Islet precursor cell (in vitro differentiated cells): ENCODE data around the gene DNPEP.

Experiments used
- DNase-seq: peaks from one replicate; pipeline ENCODE4 v3.0.0-alpha.2; 2018

Gene DNPEP

DNA sequence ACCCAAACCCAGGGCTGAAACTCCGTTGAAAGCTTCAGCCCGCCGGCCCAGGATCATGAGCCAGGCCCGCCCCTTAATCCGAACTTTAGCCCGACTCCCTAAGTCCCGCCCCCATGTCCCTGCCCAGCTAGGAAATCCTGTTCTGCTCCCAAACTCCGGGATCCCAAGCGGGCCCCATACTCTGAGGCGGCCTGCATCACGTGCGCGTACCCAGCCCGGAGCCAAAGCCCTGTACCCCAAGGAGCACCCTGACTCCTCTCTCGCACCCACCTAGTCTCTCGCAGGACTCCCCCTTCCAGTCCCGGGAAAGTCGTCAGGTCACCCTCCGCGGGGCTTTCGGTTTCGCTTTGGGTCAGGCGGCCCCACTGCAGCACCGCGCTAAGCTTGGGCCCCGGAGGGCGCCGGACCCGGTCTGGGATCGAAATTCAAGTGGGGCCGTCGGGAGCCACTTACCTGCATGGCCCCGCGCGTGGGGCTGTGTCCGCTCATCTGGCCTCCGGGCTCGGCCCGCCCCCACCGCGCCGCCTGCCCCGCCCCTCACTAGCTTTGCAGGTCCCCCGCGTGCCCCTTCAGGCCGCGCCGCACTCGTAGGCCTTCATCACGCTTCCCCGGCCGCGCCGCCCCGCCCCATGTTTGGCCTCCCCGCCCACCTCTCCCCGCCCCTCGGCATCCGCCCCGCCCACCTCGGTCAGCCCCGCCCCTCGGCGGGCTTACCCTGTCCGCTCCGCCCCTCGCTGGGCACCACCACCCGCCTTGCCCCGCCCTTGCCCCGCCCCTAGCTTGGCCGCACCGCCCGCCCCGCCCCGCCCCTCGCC, at the start of gene DNPEP:
DNPEP (minus strand) TSS at position 607 of the 815 bp plus-strand sequence; CDS start at position 489, 118 bp downstream.
- DNase-seq, result peak; percentile 97

DNA sequence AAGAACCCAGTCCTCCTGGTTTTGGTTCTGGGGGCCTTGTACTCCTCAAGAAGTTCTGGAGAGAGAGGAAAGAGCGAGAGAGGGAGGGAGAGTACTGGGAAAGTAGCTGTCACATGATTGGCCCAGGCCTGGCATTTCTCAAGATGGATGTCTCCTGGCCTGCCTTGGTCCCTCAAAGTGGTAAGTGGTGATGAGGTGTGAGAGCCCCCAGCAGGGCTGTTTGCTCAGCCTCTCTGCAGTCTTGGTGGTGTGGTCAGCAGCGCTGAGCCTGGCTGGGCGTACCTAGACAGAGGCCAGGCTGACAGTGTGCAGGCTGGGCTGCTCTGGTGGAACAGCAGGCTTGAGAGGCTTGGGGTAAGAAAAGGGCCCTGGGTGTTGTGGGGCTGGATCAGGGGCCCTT, 49.4 kb upstream of the DNPEP start:
- DNase-seq, result peak; percentile 66

DNA sequence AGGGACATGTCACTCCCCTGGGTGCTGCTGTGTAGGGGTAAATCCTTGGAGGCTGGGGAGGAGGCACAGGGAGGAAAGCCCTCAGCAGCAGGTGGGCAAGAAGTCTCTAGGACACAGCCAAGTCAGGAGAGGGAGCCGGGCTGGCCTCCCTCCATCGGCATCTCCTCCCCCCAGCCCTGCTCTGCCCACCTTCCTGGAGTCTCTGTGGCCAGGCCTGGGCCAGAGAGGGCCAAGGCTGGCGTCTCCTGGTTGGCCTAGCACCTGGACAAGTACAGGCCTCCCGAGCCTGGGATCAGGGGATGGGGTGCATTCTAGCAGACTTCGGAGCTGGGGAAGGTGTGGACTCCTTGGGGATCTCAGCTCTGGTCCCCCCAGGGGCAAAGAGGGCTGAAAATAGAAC, 48.8 kb upstream of the DNPEP start:
- no peak for DNase-seq

DNA sequence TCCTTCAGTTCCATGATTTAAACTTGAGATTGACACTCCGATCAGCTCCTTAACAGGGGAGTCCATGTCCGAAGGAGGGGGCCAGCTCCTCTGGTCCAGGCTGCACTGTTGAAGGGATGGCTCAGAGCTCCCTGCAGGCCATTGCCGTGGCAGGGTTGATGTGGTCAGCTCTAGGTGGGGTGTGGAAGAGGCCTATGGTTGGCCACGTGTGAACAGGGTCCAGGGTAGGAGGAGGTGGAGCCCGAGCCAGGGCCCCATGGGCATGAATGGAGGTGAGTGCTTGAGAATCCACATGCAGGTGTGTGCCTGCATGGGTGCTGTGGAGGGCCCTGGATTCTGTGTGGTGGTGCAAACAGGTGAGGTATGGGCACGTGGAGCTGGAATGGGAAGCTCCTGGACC, 48.0 kb upstream of the DNPEP start:
- no peak for DNase-seq

DNA sequence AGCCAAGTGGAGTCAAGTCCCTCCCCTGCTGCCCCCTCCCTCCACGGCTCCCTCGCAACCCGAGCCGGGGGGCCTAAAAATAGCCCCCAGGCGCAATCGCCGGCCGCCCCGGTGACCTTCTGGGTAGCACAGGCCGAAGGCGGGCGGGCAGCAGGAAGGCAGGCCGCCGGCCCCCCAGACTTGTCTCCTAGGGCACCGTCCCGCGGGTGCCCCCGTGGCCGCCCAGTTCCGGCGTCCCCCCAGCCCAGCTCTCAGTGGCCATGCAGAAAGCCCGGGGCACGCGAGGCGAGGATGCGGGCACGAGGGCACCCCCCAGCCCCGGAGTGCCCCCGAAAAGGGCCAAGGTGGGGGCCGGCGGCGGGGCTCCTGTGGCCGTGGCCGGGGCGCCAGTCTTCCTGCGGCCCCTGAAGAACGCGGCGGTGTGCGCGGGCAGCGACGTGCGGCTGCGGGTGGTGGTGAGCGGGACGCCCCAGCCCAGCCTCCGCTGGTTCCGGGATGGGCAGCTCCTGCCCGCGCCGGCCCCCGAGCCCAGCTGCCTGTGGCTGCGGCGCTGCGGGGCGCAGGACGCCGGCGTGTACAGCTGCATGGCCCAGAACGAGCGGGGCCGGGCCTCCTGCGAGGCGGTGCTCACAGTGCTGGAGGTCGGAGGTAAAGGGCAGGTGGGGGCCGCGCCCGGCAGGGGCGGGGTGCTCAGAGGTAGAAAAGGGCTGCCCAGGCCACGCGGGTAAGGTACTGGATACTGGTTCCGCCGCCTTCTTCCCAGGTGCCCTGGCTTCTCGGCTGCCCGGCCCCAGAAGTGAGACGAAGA, 47.2 kb upstream of the DNPEP start, which contains the start of gene SPEG:
SPEG (plus strand) TSS at position 126 of the 808 bp plus-strand sequence; CDS start at position 261, 135 bp downstream.
- peak; percentile 60 for DNase-seq

DNA sequence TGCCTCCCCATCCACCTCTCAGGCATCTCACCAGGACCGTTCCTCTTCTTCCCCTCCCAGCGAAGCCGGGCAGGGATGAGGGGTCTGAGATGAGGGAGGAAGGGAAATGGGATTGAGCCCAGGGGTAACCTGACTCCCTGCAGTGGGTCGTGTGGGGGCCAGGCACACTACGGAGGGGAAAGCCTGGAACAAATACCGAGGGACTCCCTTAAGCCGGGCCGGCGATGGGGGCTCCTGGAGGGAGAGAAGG, 46.7 kb upstream of the DNPEP start:
- DNase-seq, result peak; percentile 64

DNA sequence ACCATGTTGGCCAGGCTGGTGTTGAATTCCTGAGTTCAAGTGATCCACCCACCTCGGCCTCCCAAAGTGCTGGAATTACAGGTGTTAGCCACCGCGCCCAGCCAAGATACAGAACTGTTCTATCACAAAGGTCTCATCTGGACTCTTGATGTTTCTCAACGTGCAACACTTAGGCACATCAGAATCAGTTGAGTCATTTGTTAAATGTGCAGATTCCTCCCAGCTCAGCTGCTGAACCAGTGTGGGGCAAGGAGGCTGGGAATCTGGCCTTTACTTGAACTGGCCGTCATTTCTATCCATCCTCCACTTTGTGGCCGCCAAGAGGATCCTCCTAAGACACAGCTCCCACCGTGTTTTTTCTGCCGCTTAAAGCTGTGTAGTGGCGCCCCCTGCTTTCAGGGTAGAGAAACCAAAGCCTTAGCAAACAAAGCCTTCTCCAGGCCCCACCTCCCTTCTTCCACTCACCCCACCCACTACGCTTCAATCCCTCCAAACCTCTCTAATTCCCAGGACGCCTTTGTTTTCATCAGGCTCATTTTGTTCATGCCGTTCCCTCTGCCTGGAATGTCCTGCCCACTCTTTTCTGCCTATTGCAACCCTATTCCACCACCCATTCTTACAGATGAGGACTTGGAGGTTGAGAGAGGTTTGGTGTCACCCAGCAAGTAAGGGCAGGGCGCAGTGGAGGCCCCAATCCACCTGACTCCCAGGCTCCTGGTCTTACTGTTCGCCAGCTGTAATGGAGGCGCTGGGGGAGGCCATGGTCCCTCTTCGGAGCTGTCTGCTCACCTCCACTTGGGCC, 46.2 kb upstream of the DNPEP start:
- peak; percentile 85 for DNase-seq

DNA sequence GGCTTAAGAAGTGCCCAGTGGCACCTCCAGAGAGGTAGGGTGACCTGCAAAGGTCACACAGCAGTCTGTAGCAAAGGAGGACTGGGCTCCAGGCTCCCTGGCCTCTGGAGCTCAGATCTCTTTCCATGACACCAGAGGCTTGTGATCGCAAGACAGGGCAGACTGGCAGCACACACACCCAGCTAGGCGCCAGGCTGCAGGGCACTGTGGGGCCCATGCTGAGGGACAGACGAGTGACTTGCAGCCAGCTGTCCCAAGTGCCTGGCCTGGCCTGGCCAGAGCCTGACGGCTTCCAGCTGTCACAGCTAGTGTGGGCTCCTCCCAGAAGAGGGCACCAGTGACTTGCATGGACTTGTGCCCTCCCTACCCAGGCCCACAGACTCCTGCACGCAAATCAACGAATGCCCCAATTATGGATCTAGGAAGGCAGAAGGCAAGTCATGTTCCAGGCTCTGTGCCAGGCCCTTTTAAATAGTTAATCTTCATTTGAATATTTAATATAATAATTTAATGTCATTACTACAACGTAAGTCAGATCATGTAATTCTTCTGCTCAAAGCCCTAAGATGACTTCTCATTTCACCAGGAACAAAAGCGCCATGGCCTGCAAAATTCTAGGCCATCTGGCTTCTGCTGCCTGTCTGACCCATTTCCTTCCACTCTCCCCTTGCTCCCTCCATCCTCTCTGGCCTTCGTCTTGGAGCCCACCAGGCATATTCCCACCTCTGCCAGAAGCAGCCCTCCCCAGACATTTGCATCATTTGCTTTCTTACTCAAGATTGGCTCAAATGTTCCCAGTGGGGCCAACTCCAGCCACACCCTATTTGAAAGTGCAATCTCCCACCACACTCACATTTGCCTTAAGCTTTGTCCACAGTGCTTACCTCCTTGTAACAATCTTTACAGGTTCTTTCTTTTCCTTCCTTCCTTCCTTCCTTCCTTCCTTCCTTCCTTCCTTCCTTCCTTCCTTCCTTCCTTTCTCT, 43.2 kb upstream of the DNPEP start:
- DNase-seq, result peak; percentile 76

DNA sequence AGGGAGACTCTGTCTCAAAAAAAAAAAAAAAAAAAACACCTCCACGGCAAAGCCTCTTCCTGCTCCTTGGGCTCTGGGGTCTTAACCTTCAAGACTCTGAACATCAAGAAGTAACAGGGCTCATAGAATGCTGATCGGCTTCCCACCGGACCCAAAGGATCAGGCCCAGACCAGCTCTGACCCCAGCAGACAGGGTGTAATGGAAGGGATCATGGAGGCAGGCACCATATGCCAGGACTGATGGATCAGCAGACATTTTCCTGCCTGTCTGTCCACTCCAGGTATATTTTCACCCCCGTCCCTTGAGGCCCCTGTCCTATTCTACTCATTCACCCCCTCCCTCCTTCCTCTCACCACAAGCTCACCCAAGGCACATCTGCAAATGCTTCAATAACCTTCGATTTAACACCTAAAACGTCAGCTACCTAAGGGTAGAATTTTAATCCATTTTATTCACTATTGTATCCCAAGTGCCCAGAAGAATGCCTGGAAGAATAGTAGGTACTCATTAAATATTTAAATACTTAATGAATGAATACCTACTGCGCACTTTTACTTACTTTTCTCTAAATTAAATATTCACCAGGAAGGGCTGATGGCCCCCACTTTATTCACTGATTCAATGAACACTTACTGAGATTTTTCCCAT, 42.4 kb upstream of the DNPEP start:
- DNase-seq, result no peak

DNA sequence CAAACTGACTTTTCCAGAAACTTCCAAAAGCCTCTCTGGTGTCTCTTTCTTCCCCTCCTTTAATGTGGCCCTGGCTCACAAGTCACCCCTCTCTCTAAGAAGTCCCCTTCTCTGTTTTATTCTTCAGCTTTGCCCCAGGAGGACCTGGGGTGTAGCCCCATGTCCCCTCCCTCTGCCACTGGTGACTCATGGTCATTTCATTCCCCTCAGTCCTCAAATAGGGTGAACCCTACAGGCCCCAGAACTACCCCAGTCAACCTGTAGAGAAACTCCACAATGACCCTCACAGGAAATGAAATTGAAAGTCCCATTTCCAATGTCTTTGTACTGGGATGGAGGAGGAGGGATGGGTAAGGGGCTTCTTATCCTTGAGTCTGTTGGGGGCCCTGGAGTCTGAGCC, 40.8 kb upstream of the DNPEP start:
- DNase-seq, result no peak

DNA sequence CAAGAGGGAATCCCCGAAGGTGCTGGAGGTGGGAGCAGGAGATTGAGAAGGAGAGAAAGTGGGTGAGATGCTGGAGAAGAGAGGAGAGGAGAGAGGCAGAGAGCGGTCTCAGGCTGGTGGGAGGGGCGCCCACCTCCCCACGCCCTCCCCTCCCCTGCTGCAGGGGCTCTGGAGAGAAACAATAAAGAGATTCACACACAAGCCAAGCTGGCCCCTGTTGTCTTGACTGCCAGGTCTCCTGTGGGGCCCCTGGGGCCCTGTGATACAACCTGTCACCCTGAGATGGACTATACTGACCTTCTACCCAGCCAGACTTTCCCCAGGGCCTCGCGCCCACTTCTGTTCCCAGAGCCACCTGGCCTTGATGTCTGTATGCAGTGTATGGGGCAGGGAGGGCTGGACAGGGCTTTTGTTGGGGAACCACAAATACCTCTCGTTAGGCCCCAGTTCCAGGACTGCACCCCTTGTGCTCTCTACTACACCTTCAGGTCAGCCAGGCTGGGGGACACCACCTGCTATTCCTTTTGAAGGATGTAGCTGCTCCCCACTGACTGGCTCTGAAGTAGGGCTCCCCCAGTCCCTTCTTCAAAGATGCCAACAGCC, 38.9 kb upstream of the DNPEP start:
- no peak for DNase-seq

DNA sequence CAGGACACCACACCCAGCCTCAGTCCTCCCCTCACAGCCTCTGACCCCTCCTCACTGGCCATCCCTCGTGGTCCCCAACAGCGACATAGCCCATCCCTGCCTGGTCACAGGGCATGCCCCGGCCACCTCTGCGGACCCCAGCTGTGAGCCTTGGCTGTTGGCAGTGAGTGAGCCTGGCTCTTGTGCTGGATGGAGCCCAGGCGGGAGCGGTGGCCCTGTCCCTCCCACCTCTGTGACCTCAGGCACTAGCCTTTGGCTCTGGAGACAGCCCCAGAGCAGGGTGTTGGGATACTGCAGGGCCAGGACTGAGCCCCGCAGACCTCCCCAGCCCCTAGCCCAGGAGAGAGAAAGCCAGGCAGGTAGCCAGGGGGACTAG, 38.3 kb upstream of the DNPEP start:
- peak; percentile 49 for DNase-seq

DNA sequence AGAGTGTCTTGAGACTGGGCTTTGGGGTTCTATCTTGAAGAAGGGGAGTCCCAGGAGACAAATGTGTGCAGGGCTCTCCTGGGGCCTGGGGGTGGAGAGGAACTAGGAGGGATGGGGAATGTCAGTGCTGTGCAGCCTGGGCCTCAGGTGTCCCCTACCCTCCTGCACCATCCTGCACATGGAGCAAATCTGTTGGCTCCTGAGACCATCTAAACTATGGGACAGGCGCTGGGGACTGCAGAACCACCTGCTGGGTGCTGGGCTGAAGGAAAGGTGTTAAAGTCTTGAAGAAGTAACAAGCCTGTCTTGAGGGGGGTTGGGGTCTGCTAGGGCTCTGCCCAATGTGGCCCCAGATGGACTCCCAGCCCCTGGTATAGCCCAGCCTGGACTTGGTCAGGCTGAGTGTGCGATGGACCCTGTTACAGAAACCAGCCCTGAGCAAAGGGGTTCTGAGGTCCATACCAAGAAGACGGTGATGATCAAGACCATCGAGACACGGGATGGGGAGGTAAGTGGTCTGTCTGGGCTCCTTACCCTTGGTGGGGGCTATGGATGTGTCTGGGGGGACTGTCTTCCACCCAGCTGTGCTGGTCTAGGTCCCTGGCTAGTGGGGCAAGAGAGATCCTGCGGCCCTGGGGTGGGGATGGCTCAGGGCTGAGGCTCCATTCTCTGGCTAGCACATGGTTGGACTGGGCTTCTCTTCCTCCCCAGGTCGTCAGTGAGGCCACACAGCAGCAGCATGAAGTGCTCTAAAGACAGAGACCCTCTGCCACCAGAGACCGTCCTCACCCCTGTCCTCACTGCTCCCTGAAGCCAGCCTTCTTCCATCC, 37.7 kb upstream of the DNPEP start:
- DNase-seq, result no peak

DNA sequence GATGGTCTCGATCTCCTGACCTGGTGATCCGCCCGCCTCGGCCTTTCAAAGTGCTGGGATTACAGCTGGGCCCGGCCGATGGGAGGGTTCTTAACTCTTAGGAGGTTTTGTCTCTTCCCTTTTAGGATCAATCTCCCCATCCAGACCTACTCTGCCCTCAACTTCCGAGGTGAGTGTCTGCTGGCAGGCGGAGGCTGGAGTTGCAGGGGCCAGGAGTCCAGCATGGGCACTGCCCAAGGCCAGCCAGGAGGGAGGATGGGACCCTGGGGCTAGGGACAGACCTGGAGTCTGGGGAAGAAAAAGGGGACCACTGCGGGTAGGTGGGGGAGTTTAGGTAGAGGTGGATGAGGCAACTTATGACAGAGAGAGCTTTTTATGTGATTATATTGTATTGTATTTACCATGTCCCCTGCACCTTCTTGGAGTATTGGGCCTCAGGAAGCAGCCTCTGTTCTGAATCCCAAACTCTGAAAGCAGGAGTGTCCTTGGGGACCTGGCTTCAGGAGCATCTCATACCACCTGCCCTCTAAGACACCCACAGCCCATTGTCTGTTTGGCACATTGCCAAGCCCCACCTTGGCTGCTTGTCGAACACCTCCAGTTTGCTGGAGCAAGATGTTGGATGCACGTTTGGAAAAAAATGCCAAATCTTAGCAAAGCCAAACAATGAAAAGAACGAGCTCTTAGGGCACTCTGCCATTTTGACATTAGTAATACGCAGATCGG, 36.1 kb upstream of the DNPEP start:
- no peak for DNase-seq

DNA sequence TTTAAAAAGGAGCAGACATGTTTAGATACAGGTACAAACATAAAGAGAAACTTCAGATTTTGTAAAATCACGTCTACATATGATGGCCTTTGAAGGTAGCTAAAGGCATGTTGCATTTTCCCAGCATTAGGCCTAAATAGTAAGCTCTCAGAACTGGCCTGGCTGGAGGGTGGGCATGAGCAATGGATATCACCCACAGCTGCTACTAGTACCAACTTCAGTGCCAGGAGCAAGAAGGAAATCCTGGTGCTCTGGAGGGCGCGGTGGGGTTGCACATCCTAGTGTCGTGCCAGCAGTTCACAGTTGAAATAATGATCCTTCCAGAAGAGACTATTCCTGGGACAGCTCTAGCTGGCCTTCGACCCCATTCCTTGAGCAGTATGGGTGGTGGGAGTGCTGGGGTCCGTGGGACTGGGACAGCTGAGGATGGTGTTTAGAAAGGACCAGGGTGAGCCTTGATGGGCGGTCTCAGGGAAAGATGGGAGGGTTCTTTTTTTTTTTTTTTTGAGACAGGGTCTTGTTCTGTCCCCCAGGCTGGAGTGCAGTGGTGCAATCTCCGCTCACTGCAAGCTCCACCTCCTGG, 35.3 kb upstream of the DNPEP start:
- DNase-seq, result no peak

DNA sequence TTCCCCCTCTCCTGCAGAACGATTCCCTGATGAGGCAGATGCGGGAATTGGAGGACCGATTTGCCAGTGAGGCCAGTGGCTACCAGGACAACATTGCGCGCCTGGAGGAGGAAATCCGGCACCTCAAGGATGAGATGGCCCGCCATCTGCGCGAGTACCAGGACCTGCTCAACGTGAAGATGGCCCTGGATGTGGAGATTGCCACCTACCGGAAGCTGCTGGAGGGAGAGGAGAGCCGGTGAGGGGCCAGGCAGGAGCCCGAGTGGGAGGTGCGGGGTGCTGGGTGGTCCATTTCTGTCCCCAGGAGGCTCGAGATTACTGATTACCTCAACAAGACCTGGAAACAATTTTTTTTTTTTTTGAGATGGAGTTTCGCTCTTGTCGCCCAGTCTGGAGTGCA, 33.6 kb upstream of the DNPEP start:
- DNase-seq, result no peak

DNA sequence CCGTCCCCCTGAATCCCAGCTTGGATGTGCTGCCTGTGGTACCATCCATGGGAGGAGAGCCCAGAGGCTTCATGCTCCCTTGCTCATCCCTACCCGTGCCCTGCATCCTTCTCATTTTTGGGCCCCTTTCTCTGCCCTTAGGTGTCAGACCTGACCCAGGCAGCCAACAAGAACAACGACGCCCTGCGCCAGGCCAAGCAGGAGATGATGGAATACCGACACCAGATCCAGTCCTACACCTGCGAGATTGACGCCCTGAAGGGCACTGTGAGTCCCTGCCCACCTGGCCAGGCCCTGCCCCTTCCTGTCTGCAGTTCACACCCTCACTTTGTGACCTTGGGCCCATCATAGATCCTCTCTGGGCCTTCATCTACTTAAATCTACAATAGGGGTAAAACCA, 33.0 kb upstream of the DNPEP start:
- DNase-seq, result no peak

DNA sequence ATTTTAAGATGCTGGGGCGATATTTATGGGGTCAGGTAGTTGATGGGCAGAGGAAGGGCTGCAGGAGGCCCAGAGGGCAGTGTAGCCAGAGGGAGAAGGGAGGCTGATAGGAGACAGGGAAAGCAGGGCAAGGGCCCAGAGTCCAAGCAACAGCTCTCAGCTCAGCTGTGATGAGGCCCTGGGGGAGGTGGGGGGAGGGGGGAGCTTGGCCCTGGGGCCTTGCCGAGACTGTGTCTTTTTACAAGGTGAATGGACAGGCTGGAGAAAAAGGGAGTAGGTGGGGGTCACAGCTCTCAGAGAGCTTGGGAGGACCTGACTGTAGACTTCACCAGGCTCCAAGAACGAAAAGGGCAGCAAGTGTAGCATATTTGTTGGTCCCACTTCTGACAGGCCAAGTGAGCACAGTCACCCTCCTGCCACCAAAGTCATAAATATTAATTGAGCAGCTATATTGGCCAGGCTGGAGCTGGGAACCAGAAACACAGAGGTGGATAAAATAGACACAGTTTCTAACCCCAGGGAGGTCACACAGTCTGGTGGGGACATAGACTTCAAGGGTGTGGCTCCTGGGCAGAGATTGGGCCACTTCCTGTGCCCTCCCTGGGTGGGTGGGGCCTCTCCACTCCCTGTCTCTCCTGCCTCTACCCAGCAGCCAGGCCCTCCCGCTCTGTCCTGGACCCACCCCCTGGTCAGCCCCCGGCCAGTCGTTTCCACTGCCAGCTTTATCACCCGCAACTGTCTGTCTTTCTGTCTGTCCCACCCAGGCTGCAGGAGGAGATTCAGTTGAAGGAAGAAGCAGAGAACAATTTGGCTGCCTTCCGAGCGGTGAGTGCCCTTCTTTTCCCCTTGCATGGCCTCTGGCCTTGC, 31.9 kb upstream of the DNPEP start:
- peak; percentile 53 for DNase-seq
